NOMO-1 treated with dmso at 0.1 percent for 144 hours (cell line): ENCODE measurements around the gene SH3RF1.
"Not testable (repeated sequence)": the region's sequence is repeated elsewhere in the genome, so short reads cannot be mapped to it uniquely, and the experiment has no call there.

Experiments used
- DNase-seq: peaks from one replicate; lab custom pipeline; 2025; ENCODE audit not compliant: unreplicated experiment; lab: John Stamatoyannopoulos, UW

SH3RF1 gene

DNA sequence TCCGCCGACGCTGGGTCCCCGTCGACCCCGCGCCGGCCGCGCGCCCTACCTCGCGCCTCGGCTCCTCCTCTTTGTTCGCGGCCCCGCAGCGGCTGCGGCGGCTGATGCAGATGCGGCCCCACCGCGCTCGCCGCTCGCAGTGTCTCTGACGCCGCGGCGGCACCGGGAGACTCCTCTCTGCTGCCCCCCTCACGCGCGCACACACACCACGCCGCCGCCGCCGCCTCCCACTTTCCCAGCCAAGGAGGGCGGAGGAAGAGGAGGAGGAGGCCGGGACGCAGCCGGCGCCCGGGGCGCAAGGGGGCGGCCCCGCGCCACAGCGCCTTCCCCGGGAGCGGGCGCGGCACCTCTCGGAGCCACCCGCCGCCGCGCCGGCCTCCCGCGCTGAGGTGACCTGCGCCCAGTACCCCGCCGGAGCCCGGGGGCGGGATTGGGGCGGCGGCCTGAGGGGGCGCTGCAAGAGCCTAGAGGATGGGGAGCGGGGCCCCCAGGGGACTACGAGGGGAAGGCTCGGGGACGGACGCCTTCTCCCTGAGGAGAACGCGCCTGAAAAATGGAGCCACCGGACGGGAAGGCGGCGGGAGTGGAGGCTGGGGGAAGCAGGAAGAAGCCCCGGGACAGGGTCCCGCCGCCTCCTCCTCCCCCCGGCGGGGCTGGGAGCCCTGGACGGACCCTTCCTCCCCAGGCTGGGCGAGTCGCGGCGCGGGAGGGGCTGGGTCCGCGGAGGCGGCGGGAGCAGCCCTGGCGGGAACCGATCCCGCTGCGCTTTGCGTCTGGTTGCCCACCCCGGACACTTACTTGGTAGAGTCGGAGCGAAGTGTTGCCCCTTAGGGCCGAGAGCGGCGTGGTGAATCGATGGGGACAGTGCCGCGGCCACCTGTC lies at the start of gene SH3RF1:
SH3RF1 (minus strand) TSS at position 147 of the 882 bp plus-strand sequence. CDS start 1,744 bp downstream, outside the sequence.
- DNase-seq, result peak; percentile 72

DNA sequence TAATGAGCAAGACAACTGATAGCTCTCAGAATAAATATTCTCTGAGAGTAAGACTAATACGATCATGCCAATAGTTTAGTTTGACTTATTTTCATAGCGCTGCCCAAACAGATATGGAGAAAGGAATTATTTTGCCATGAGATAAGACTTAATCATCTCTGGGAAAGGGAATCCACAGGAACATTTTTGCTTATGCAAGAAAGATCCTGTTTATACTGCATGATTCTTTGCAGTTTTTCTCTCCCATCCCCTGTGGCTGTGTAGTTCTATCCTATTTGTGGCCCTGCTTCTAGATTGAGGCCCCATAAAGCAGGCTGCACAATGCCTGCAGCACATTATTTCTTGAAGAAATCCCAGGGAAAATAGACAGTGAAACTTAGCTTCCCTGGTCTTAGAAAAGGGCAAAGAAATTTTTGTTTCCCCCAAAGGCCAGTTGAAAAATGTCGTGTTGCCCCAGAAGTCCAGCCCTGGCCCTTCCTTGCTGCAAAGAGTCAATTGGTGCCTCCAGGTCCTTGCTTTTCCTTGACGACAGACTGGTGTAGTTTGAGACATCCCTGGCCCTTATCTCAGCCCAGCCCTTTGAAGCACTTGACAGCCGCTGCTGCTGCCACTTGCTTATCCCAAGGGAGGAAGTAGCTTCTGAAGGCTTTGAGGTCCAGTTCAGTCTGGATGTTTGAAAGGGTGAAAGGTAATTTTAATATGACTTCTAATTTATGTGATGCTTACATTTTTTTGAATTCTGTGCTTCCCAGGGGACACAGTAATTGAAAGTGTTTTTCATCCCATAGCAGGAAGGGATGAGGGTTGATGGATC lies 45.0 kb upstream of the SH3RF1 start:
- no peak for DNase-seq

GRCh38 chr4:169314906-169315305 lies 44.1 kb upstream of the SH3RF1 start:
- no peak for DNase-seq

GRCh38 chr4:169313732-169314131 lies 43.0 kb upstream of the SH3RF1 start:
- no peak for DNase-seq

- no peak for DNase-seq
These were observed 42.1 kb upstream of the SH3RF1 start for GRCh38 chr4:169312690-169313422.

GRCh38 chr4:169311643-169312365 lies 41.0 kb upstream of the SH3RF1 start:
- peak; percentile 30 for DNase-seq

- DNase-seq, result no peak
These were observed 38.7 kb upstream of the SH3RF1 start for GRCh38 chr4:169309326-169309967.

- DNase-seq, result no peak
These were observed 36.8 kb upstream of the SH3RF1 start for GRCh38 chr4:169307576-169307975.

GRCh38 chr4:169305651-169306050 lies 34.9 kb upstream of the SH3RF1 start:
- DNase-seq, result no peak

DNA sequence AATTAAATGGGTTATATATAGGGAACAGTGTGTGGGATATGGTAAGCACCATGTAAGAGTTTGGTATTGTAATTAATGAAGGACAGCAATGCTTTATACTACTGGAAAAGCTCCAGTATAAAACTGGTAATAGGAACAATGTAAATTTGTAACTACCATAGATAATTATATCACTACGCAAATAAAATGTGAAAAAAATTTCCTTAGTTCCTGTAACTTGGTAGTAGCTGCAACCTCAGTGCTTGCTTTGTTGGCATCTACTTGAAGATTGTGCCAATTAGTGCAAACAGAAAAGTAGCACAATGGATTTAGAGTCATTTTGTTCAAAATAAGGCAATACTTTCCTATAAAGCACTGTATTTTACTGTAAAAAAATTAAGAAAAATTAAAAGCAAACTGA lies 34.4 kb upstream of the SH3RF1 start:
- DNase-seq, result no peak

DNA sequence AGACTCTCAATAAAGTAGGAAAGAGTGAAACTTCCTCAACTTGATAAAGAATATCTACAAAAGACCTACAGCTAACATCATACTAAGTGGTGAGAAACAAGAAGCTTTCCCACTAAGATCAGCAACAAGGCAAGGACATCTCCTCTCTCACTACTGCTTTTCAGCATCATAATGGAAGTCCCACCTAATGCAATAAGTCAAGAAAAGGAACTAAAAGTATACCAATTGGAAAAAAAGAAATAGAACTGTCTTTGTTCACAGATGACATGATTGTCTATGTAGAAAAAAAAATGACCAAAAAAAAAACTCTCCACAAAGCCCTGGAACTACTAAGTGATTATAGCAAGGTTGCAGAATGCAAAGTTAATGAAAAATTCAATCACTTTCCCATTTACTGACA lies 25.1 kb upstream of the SH3RF1 start:
- no peak for DNase-seq

- DNase-seq, result peak; percentile 93
These were observed 22.8 kb upstream of the SH3RF1 start for GRCh38 chr4:169293343-169294176.

DNA sequence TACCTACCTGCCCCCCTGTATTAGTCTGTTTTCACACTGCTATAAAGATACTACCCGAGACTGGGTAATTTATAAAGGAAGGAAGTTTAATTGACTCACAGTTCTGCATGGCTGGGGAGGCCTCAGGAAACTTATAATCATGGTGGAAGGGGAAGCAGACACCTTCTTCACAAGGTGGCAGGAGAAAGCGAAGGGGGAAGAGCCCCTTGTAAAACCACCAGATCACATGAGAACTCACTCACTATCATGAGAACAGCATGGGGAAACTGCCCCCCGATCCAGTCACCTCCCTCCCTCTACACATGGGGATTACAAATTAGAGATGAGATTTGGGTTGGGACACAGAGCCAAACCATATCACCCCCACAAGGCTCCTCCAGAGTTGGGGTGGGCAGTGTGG lies 17.2 kb upstream of the SH3RF1 start:
- DNase-seq, result not testable (repeated sequence)

DNA sequence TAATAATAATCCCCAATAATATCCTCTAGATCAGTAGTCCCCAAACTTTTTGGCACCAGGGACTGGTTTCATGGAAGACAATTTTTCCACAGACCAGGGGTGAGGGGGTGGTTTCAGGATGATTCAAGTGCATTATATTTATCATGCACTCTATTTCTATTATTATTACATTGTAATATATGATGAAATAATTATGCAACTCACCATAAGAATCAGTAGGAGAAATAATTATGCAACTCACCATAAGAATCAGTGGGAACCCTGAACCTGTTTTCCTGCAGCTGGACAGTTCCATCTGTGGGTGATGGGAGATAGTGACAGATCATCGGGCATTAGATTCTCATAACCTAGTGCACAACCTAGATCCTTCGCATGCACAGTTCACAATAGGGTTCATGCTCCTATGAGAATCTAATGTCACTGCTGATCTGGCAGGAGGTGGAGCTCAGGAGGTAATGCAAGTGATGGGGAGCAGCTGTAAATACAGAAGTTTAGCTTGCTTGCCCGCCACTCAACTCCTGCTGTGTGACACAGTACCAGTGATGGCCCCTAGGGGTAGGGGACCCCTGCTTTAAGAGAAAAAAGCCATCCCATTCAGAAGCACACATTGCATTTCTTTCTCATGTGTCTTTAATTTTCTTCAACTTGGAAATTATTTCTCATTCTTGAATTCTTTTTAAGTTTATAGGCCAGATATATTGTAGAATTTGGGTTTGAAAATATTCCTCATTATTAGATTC lies 16.0 kb upstream of the SH3RF1 start:
- DNase-seq, result no peak

- no peak for DNase-seq
These were observed 12.4 kb upstream of the SH3RF1 start for GRCh38 chr4:169283114-169283509.

- no peak for DNase-seq
These were observed 11.8 kb upstream of the SH3RF1 start for GRCh38 chr4:169282429-169283113.

DNA sequence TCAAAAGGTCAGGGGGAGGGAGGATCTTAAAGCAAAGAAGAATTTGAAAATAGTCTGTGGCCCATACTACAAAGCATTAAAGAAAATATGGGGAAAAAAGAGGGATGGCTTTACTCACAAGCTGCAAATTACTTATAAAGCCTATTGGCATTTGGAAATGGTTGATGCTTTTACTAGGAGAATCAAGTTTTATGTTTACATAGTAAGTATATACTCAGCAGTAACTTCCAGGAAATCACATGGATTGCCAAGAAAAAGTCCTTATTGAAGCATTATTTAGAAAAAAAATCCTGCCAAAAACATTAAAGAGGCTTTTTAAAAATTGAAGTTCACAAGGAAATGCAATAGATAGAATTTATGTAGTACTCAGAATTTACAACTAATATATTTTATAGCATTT lies 8.4 kb upstream of the SH3RF1 start:
- no peak for DNase-seq

DNA sequence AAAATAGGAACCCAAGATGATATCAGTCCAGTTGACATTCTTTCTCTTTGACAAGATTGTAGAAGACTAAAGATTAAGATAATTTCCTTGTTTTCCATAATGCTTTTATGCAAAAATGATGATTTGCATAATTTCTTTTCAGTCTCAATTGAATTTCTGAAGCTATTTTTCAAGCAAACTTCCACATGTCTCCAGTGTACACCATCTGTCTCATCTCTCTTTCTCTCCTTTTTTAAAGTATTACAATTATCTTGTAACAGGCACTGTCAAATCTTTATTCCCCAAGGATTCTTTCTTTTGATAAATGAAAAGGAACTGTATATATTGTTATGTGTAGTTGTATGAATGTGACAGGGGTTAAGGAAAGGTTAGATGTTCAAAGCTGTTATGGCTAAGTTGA lies 7.9 kb upstream of the SH3RF1 start:
- no peak for DNase-seq
